H9 (cell line): ENCODE data around the gene MALL. TPM values are rescaled to one million over a fixed set of nuclear protein-coding genes. Genes with fewer than 3 reads are reported as not detected.

ENCODE experiments used
- DNase-seq: peaks from one replicate; pipeline ENCODE4 v3.0.0-alpha.2; 2017
- H2AFZ ChIP-seq: one replicate; pipeline ENCODE4 v1.6.1; 2013; ENCODE audit warnings: mild to moderate bottlenecking, low read length, control low read depth, moderate library complexity
- H2AK5ac ChIP-seq: 2 replicates; pipeline ENCODE4 v1.6.1; 2013; ENCODE audit warnings: low read length, control low read depth, mixed read lengths; ENCODE audit not compliant: insufficient read length
- H2BK120ac ChIP-seq: one replicate; pipeline ENCODE4 v1.6.1; 2013; ENCODE audit warnings: low read depth, mild to moderate bottlenecking, low read length, control low read depth, inconsistent platforms; ENCODE audit not compliant: poor library complexity, severe bottlenecking
- H2BK12ac ChIP-seq: 2 replicates; pipeline ENCODE4 v1.6.1; 2013; ENCODE audit warnings: low read length, control low read depth, mixed read lengths, low read depth; ENCODE audit not compliant: insufficient read length
- H2BK15ac ChIP-seq: 2 replicates; pipeline ENCODE4 v1.6.1; 2013; ENCODE audit warnings: low read depth, low read length, control low read depth
- H2BK20ac ChIP-seq: one replicate; pipeline ENCODE4 v1.6.1; 2013; ENCODE audit warnings: low read depth, mild to moderate bottlenecking, low read length, control low read depth, inconsistent platforms; ENCODE audit not compliant: poor library complexity, severe bottlenecking
- H2BK5ac ChIP-seq: 2 replicates; pipeline ENCODE4 v1.6.1; 2013; ENCODE audit warnings: low read length, control low read depth, mixed read lengths; ENCODE audit not compliant: insufficient read length
- H3K14ac ChIP-seq: 2 replicates; pipeline ENCODE4 v1.6.1; 2013; ENCODE audit warnings: low read length, control low read depth; ENCODE audit not compliant: insufficient read depth
- H3K18ac ChIP-seq: 2 replicates; pipeline ENCODE4 v1.6.1; 2013; ENCODE audit warnings: low read depth, mild to moderate bottlenecking, mixed read lengths, low read length, control low read depth; ENCODE audit not compliant: insufficient read length
- H3K23ac ChIP-seq: 2 replicates; pipeline ENCODE4 v1.6.1; 2013; ENCODE audit warnings: low read length, control low read depth, mixed read lengths, low read depth; ENCODE audit not compliant: insufficient read length
- H3K23me2 ChIP-seq: 2 replicates; pipeline ENCODE4 v1.6.1; 2013; ENCODE audit warnings: low read depth, mild to moderate bottlenecking, mixed read lengths, low read length, control low read depth; ENCODE audit not compliant: insufficient read length, poor library complexity, severe bottlenecking
- H3K27ac ChIP-seq: 2 replicates; pipeline ENCODE4 v1.5.1; 2013; ENCODE audit warnings: low read length, control low read depth, mixed read lengths, low read depth; ENCODE audit not compliant: insufficient read length
- H3K27me3 ChIP-seq: 2 replicates; pipeline ENCODE4 v1.6.1; 2013; ENCODE audit warnings: low read length, control low read depth, inconsistent platforms; ENCODE audit not compliant: insufficient read depth
- H3K4ac ChIP-seq: 2 replicates; pipeline ENCODE4 v1.6.1; 2013; ENCODE audit warnings: low read depth, mild to moderate bottlenecking, control low read depth, inconsistent platforms, low read length, moderate library complexity
- H3K4me1 ChIP-seq: 2 replicates; pipeline ENCODE4 v1.6.1; 2013; ENCODE audit warnings: low read length, control low read depth, inconsistent platforms; ENCODE audit not compliant: insufficient read depth
- H3K4me2 ChIP-seq: 2 replicates; pipeline ENCODE4 v1.6.1; 2013; ENCODE audit warnings: low read length, control low read depth, mixed read lengths; ENCODE audit not compliant: insufficient read length, insufficient read depth
- H3K56ac ChIP-seq: 2 replicates; pipeline ENCODE4 v1.6.1; 2013; ENCODE audit warnings: low read depth, mild to moderate bottlenecking, mixed read lengths, low read length, control low read depth; ENCODE audit not compliant: insufficient read length
- H3K79me1 ChIP-seq: 2 replicates; pipeline ENCODE4 v1.6.1; 2013; ENCODE audit warnings: low read depth, mild to moderate bottlenecking, moderate library complexity, low read length, control low read depth, inconsistent platforms; ENCODE audit not compliant: insufficient read depth, poor library complexity, severe bottlenecking
- H3K79me2 ChIP-seq: 2 replicates; pipeline ENCODE4 v1.6.1; 2013; ENCODE audit warnings: low read length, control low read depth, inconsistent platforms; ENCODE audit not compliant: insufficient read depth
- H3K9ac ChIP-seq: 2 replicates; pipeline ENCODE4 v1.6.1; 2013; ENCODE audit warnings: low read length, control low read depth, mixed read lengths; ENCODE audit not compliant: insufficient read length; ENCODE audit errors: extremely low read depth
- H3K9me3 ChIP-seq: one replicate; pipeline ENCODE4 v1.6.1; 2013; ENCODE audit warnings: low read depth, low read length, inconsistent platforms; ENCODE audit not compliant: control insufficient read depth
- H3T11ph ChIP-seq: one replicate; pipeline ENCODE4 v1.6.1; 2013; ENCODE audit warnings: mild to moderate bottlenecking, low read length, control low read depth, inconsistent platforms
- H4K20me1 ChIP-seq: one replicate; pipeline ENCODE4 v1.6.1; 2013; ENCODE audit not compliant: control insufficient read depth, insufficient read length, insufficient read depth
- H4K5ac ChIP-seq: 2 replicates; pipeline ENCODE4 v1.6.1; 2013; ENCODE audit warnings: low read depth, mild to moderate bottlenecking, mixed read lengths, low read length, control low read depth; ENCODE audit not compliant: insufficient read length
- H4K8ac ChIP-seq: replicated peaks from 2 replicates; pipeline ENCODE4 v1.6.1; 2013; ENCODE audit warnings: low read length, control low read depth, mixed read lengths, low read depth; ENCODE audit not compliant: insufficient read length
- H4K91ac ChIP-seq: 2 replicates; pipeline ENCODE4 v1.6.1; 2013; ENCODE audit warnings: low read depth, mild to moderate bottlenecking, moderate library complexity, mixed read lengths, low read length, control low read depth; ENCODE audit not compliant: insufficient read length
- H3K27ac Mint-ChIP-seq, 3 experiments: 2 replicates in 2 of 3; 3 replicates in 1 of 3; pipeline ENCODE4 v1.8.0; 2020 to 2021; ENCODE audit warnings: mixed read lengths in 3 of 3, mild to moderate bottlenecking in 1 of 3, moderate library complexity in 1 of 3
- H3K27me3 Mint-ChIP-seq: 2 replicates; pipeline ENCODE4 v1.8.0; 2021; ENCODE audit warnings: low read depth, mild to moderate bottlenecking, moderate library complexity, mixed read lengths
- H3K36me3 Mint-ChIP-seq, 3 experiments: 2 replicates in 2 of 3; 3 replicates in 1 of 3; pipeline ENCODE4 v1.8.0; 2020 to 2021; ENCODE audit warnings: low read depth in 3 of 3, mixed read lengths in 3 of 3; ENCODE audit not compliant: insufficient read depth in 1 of 3
- H3K4me1 Mint-ChIP-seq, 2 experiments: 2 replicates each; pipeline ENCODE4 v1.8.0; 2020; ENCODE audit warnings: mixed read lengths in 2 of 2
- H3K4me3 Mint-ChIP-seq, 2 experiments: 2 replicates in 1 of 2; 3 replicates in 1 of 2; pipeline ENCODE4 v1.8.0; 2020 to 2021; ENCODE audit warnings: mild to moderate bottlenecking in 2 of 2, mixed read lengths in 2 of 2, moderate library complexity in 1 of 2
- H3K9me3 Mint-ChIP-seq, 2 experiments: 2 replicates in 1 of 2; 3 replicates in 1 of 2; pipeline ENCODE4 v1.8.0; 2020; ENCODE audit warnings: mild to moderate bottlenecking in 2 of 2, mixed read lengths in 2 of 2, moderate library complexity in 1 of 2
- WGBS: extraction: QIAGEN DNeasy Blood & Tissue Kit; methylation state at CpG from one replicate; pipeline ENCODE4 v1.1.7; 2013; ENCODE audit warnings: missing lambda C conversion rate, low lambda C conversion rate, mixed read lengths; ENCODE audit not compliant: insufficient read length; ENCODE audit errors: extremely low coverage; 5-methylcytosine and 5-hydroxymethylcytosine counted together
- total RNA-seq: library from RNA; stranded (reverse); gene quantifications from 2 replicates; pipeline ENCODE4 v1.2.1, GENCODE V29; 2021
- TF ChIP-seq, protein P1 (sequence below): fragments of 200-600 bp; sonication (generic); conservative IDR thresholded peaks from 3 replicates; pipeline ENCODE4 v1.8.0; 2021; ENCODE audit warnings: antibody characterized with exemption, mild to moderate bottlenecking

The MALL gene
- total RNA-seq, 1 experiment from 2014 or later, result 5.0 TPM

DNA sequence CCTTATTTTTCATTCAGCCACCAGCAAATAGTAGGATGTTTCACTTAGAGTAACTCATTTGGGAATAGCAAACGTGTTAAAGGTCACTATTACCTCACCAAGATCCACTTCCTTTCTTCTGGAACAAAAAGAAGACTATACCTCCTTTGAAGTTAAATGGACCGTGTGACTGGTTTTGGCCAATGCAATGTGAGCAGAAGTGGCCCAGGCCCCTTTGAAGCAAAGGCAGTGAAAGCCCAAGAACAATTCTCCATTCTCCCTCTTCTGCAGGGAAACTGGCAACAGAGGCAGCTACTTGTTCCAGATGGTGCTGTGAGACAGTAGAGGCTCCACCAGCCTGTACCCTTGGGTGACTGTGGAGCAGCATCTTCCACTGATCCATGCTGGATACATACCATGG lies 11.3 kb upstream of the MALL start:
- no peak overlapping the region for H3K56ac ChIP-seq
- no peak overlapping the region for H2BK20ac ChIP-seq
- H3T11ph ChIP-seq, result no peak overlapping the region
- no peak overlapping the region for H3K23ac ChIP-seq
- no peak overlapping the region for H3K9ac ChIP-seq
- H3K79me1 ChIP-seq, result no peaks in the 10 kb centered on the region
- H3K79me2 ChIP-seq, result no peaks in the 10 kb centered on the region
- no peak overlapping the region for H3K27ac ChIP-seq
- Mint-ChIP-seq H3K36me3 (no peaks in the 10 kb centered on the region), H3K9me3 (no peaks in the 10 kb centered on the region), H3K27ac (no peak overlapping the region), H3K4me1 (peaks cover 0 to under 1% of the 10 kb centered on the region in 2 experiments; a peak in 1 of 4 replicates), H3K4me3 (no peak overlapping the region), H3K27me3 (no peaks in the 10 kb centered on the region; the same call in 1 of the 2 replicates)
- TF ChIP-seq, protein P1, sequence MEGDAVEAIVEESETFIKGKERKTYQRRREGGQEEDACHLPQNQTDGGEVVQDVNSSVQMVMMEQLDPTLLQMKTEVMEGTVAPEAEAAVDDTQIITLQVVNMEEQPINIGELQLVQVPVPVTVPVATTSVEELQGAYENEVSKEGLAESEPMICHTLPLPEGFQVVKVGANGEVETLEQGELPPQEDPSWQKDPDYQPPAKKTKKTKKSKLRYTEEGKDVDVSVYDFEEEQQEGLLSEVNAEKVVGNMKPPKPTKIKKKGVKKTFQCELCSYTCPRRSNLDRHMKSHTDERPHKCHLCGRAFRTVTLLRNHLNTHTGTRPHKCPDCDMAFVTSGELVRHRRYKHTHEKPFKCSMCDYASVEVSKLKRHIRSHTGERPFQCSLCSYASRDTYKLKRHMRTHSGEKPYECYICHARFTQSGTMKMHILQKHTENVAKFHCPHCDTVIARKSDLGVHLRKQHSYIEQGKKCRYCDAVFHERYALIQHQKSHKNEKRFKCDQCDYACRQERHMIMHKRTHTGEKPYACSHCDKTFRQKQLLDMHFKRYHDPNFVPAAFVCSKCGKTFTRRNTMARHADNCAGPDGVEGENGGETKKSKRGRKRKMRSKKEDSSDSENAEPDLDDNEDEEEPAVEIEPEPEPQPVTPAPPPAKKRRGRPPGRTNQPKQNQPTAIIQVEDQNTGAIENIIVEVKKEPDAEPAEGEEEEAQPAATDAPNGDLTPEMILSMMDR, result no peak
- H3K18ac ChIP-seq, result no peak overlapping the region
- H4K91ac ChIP-seq, result no peak overlapping the region
- no peaks in the 10 kb centered on the region for H4K20me1 ChIP-seq
- H4K8ac ChIP-seq, result no peak overlapping the region
- H2BK15ac ChIP-seq, result no peak overlapping the region
- H3K4me1 ChIP-seq, result no peaks in the 10 kb centered on the region
- no peaks in the 10 kb centered on the region for H3K27me3 ChIP-seq
- no peak overlapping the region for H2BK120ac ChIP-seq
- no peak overlapping the region for H2AFZ ChIP-seq
- H2BK12ac ChIP-seq, result no peak overlapping the region
- H3K23me2 ChIP-seq, result no peaks in the 10 kb centered on the region
- no peak for DNase-seq
- 0 out of 2 replicates have a peak overlapping the region, but pooled peaks have one; percentile 13 for H3K14ac ChIP-seq
- H4K5ac ChIP-seq, result no peak overlapping the region
- no peak overlapping the region for H3K4ac ChIP-seq
- H3K9me3 ChIP-seq, result no peaks in the 10 kb centered on the region
- no peak overlapping the region for H2BK5ac ChIP-seq
- no CpG with 5 or more reads among the region's 2 CpGs for WGBS
- H3K4me2 ChIP-seq, result no peak overlapping the region
- H2AK5ac ChIP-seq, result no peak overlapping the region
